HEK293 (cell line): ENCODE results near the gene IKZF4.

ENCODE experiments used
- BCL11B ChIP-seq: fragments of 450-650 bp; formaldehyde crosslinking; IDR thresholded peaks from 2 replicates; pipeline ENCODE4 v1.5.1; 2016; ENCODE audit warnings: low read depth, missing biosample characterization, missing genetic modification characterization
- GLI2 ChIP-seq: fragments of 450-650 bp; formaldehyde crosslinking; IDR thresholded peaks from 2 replicates; pipeline ENCODE4; 2017; ENCODE audit warnings: missing biosample characterization, missing genetic modification characterization, low read depth, borderline replicate concordance
- GLIS2 ChIP-seq: fragments of 450-650 bp; formaldehyde crosslinking; IDR thresholded peaks from 2 replicates; pipeline ENCODE4 v1.5.1; 2016; ENCODE audit warnings: missing biosample characterization, missing genetic modification characterization
- HOXD13 ChIP-seq: sonication (generic); formaldehyde crosslinking; IDR thresholded peaks from 2 replicates; pipeline ENCODE4 v1.8.0; 2022; ENCODE audit warnings: missing genetic modification reagents, borderline replicate concordance
- IKZF3 ChIP-seq: fragments of 450-650 bp; IDR thresholded peaks from 2 replicates; pipeline ENCODE4 v1.5.0; 2018; ENCODE audit warnings: missing biosample characterization, mild to moderate bottlenecking, missing genetic modification characterization, moderate library complexity
- KLF7 ChIP-seq: fragments of 450-650 bp; formaldehyde crosslinking; IDR thresholded peaks from 2 replicates; pipeline ENCODE4 v1.5.1; 2016; ENCODE audit warnings: missing biosample characterization, missing genetic modification characterization, borderline replicate concordance
- KLF9 ChIP-seq: fragments of 450-650 bp; formaldehyde crosslinking; IDR thresholded peaks from 2 replicates; pipeline ENCODE4 v1.5.1; 2016; ENCODE audit warnings: missing biosample characterization, missing genetic modification characterization, low read depth
- SCRT1 ChIP-seq: fragments of 450-650 bp; formaldehyde crosslinking; IDR thresholded peaks from 2 replicates; pipeline ENCODE4 v1.5.1; 2016; ENCODE audit warnings: missing biosample characterization, missing genetic modification characterization, borderline replicate concordance
- WT1 ChIP-seq: fragments of 450-650 bp; formaldehyde crosslinking; IDR thresholded peaks from 2 replicates; pipeline ENCODE4 v1.5.1; 2016; ENCODE audit warnings: missing biosample characterization, missing genetic modification characterization
- ZBTB7A ChIP-seq: fragments of 450-650 bp; formaldehyde crosslinking; IDR thresholded peaks from 2 replicates; pipeline ENCODE4 v1.5.1; 2016; ENCODE audit warnings: low read depth, missing biosample characterization, missing genetic modification characterization
- ZBTB8A ChIP-seq: fragments of 450-650 bp; formaldehyde crosslinking; IDR thresholded peaks from 2 replicates; pipeline ENCODE4 v1.5.1; 2016; ENCODE audit warnings: missing biosample characterization, missing genetic modification characterization
- ZFP69B ChIP-seq: fragments of 450-650 bp; formaldehyde crosslinking; IDR thresholded peaks from 2 replicates; pipeline ENCODE4 v1.5.1; 2016; ENCODE audit warnings: missing biosample characterization, missing genetic modification characterization
- ZIC2 ChIP-seq: fragments of 450-650 bp; formaldehyde crosslinking; IDR thresholded peaks from 2 replicates; pipeline ENCODE4 v1.5.1; 2016; ENCODE audit warnings: missing biosample characterization, missing genetic modification characterization
- ZNF24 ChIP-seq: fragments of 450-650 bp; formaldehyde crosslinking; IDR thresholded peaks from 2 replicates; pipeline ENCODE4 v1.5.1; 2016; ENCODE audit warnings: missing biosample characterization, missing genetic modification characterization
- ZNF274 ChIP-seq, 2 experiments: fragments of 200-500 bp in 1 of 2; fragments of 450-650 bp in 1 of 2; sonication (Bioruptor generic) in 1 of 2; formaldehyde crosslinking in 1 of 2; IDR thresholded peaks; 2 replicates each; pipeline versions ENCODE4 v1.5.1 to v1.6.1; 2014 to 2016; ENCODE audit warnings: borderline replicate concordance in 1 of 2, inconsistent platforms in 1 of 2, low read length in 1 of 2, missing biosample characterization in 1 of 2, missing genetic modification characterization in 1 of 2
- ZNF324 ChIP-seq: fragments of 450-650 bp; formaldehyde crosslinking; IDR thresholded peaks from 2 replicates; pipeline ENCODE4 v1.5.1; 2016; ENCODE audit warnings: missing biosample characterization, missing genetic modification characterization
- ZNF335 ChIP-seq: fragments of 450-650 bp; formaldehyde crosslinking; conservative IDR thresholded peaks from 2 replicates; pipeline ENCODE4 v1.5.1; 2016; ENCODE audit warnings: missing biosample characterization, missing genetic modification characterization
- ZNF341 ChIP-seq: fragments of 450-650 bp; formaldehyde crosslinking; IDR thresholded peaks from 2 replicates; pipeline ENCODE4; 2016; ENCODE audit warnings: low read depth, missing biosample characterization, missing genetic modification characterization
- ZNF514 ChIP-seq: fragments of 450-650 bp; formaldehyde crosslinking; IDR thresholded peaks from 2 replicates; pipeline ENCODE4 v1.5.1; 2016; ENCODE audit warnings: missing biosample characterization, missing genetic modification characterization
- TF ChIP-seq, protein P1 (sequence below): fragments of 450-650 bp; formaldehyde crosslinking; IDR thresholded peaks from 2 replicates; pipeline ENCODE4 v1.5.1; 2016; ENCODE audit warnings: missing biosample characterization, missing genetic modification characterization, borderline replicate concordance
- TF ChIP-seq, protein P2 (sequence below): fragments of 450-650 bp; formaldehyde crosslinking; IDR thresholded peaks from 2 replicates; pipeline ENCODE4 v1.5.1; 2017; ENCODE audit warnings: missing biosample characterization, mild to moderate bottlenecking, missing genetic modification characterization, moderate library complexity
- TF ChIP-seq, protein P3 (sequence below): fragments of 450-650 bp; formaldehyde crosslinking; IDR thresholded peaks from 2 replicates; pipeline ENCODE4 v1.5.1; 2016; ENCODE audit warnings: missing biosample characterization, missing genetic modification characterization
- TF ChIP-seq, protein P4 (sequence below): fragments of 450-650 bp; formaldehyde crosslinking; IDR thresholded peaks from 2 replicates; pipeline ENCODE4 v1.5.1; 2016; ENCODE audit warnings: missing biosample characterization, missing genetic modification characterization
- TF ChIP-seq, protein P5 (sequence below): fragments of 450-650 bp; formaldehyde crosslinking; IDR thresholded peaks from 2 replicates; pipeline ENCODE4 v1.5.1; 2016; ENCODE audit warnings: missing biosample characterization, missing genetic modification characterization
- TF ChIP-seq, protein P6 (sequence below): fragments of 450-650 bp; formaldehyde crosslinking; IDR thresholded peaks from 2 replicates; pipeline ENCODE4 v1.5.1; 2016; ENCODE audit warnings: missing biosample characterization, missing genetic modification characterization
- TF ChIP-seq, protein P7 (sequence below): fragments of 450-650 bp; formaldehyde crosslinking; IDR thresholded peaks from 2 replicates; pipeline ENCODE4 v1.5.1; 2016; ENCODE audit warnings: missing biosample characterization, missing genetic modification characterization

IKZF4 gene

DNA sequence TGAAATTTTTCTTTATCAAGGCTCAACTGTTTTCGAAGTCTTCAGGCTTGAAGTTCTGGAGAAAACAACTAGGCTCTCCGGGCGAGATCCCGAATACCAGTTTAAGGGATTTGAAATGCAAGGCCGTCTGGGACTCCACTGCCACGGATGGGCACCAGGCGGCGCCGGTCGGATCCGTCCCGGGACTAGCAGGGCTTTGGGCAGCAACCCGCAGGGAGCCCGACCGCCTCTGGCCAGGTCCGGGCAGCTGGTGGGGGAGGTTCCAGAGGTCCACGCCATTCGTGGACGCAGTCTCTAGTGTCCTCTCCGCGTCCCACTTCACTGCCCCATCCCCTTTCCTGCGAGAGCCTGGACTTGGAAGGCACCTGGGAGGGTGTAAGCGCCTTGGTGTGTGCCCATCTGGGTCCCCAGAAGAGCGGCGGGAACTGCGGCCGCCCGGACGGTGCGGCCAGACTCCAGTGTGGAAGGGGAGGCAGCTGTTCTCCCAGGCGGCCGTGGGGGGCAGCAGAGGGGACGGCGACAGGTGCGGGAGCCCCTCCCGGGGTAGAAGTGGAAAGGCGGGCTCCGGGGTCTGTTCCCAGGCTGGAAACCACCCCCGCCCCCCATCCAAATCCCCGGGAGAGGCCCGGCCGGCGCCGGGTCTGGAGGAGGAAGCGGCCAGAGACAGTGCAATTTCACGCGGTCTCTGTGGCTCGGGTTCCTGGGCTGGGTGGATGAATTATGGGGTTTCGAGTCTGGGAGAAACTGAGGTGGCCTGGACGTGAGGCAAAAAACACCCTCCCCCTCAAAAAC lies 58.3 kb downstream of the IKZF4 start (continued):
- TF ChIP-seq, protein P1, sequence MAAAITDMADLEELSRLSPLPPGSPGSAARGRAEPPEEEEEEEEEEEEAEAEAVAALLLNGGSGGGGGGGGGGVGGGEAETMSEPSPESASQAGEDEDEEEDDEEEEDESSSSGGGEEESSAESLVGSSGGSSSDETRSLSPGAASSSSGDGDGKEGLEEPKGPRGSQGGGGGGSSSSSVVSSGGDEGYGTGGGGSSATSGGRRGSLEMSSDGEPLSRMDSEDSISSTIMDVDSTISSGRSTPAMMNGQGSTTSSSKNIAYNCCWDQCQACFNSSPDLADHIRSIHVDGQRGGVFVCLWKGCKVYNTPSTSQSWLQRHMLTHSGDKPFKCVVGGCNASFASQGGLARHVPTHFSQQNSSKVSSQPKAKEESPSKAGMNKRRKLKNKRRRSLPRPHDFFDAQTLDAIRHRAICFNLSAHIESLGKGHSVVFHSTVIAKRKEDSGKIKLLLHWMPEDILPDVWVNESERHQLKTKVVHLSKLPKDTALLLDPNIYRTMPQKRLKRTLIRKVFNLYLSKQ (tag by site-specific recombination): no peak
- TF ChIP-seq BCL11B (peak; percentile 81; the same call in 1 of the 2 replicates), KLF7 (tag by site-specific recombination) (no peak), ZNF341 (peak; percentile 99), ZBTB8A (tag by site-specific recombination) (peak; percentile 99), ZNF514 (tag by site-specific recombination) (no peak), ZNF324 (tag by site-specific recombination) (peak; percentile 93), ZIC2 (peak; percentile 82), IKZF3 (peak; percentile 79), WT1 (tag by site-specific recombination) (peak; percentile 47; the same call in 1 of the 2 replicates), ZNF24 (tag by site-specific recombination) (peak; percentile 83; the same call in 1 of the 2 replicates), KLF9 (peak; percentile 32), ZFP69B (tag by site-specific recombination) (peak; percentile 50), ZNF274 (IDR thresholded peaks at IDR 0.05; ENCODE audit: low read length) (no peak), ZNF274 (tag by site-specific recombination; IDR thresholded peaks at IDR 0.05; ENCODE audit: borderline replicate concordance) (no peak), GLI2 (tag by site-specific recombination) (no peak), SCRT1 (0 out of 2 replicates have a peak, but pooled peaks have one; percentile 13), ZNF335 (peak; percentile 88), ZBTB7A (tag by site-specific recombination) (0 out of 2 replicates have a peak, but pooled peaks have one; percentile 45), GLIS2 (tag by site-specific recombination) (peak; percentile 94), HOXD13 (CRISPR knock-in tag) (no peak)
- TF ChIP-seq, protein P2, sequence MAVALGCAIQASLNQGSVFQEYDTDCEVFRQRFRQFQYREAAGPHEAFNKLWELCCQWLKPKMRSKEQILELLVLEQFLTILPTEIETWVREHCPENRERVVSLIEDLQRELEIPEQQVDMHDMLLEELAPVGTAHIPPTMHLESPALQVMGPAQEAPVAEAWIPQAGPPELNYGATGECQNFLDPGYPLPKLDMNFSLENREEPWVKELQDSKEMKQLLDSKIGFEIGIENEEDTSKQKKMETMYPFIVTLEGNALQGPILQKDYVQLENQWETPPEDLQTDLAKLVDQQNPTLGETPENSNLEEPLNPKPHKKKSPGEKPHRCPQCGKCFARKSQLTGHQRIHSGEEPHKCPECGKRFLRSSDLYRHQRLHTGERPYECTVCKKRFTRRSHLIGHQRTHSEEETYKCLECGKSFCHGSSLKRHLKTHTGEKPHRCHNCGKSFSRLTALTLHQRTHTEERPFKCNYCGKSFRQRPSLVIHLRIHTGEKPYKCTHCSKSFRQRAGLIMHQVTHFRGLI (tag by site-specific recombination): peak; percentile 81
- TF ChIP-seq, protein P3, sequence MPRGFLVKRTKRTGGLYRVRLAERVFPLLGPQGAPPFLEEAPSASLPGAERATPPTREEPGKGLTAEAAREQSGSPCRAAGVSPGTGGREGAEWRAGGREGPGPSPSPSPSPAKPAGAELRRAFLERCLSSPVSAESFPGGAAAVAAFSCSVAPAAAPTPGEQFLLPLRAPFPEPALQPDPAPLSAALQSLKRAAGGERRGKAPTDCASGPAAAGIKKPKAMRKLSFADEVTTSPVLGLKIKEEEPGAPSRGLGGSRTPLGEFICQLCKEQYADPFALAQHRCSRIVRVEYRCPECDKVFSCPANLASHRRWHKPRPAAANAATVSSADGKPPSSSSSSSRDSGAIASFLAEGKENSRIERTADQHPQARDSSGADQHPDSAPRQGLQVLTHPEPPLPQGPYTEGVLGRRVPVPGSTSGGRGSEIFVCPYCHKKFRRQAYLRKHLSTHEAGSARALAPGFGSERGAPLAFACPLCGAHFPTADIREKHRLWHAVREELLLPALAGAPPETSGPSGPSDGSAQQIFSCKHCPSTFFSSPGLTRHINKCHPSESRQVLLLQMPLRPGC: no peak
- TF ChIP-seq, protein P4, sequence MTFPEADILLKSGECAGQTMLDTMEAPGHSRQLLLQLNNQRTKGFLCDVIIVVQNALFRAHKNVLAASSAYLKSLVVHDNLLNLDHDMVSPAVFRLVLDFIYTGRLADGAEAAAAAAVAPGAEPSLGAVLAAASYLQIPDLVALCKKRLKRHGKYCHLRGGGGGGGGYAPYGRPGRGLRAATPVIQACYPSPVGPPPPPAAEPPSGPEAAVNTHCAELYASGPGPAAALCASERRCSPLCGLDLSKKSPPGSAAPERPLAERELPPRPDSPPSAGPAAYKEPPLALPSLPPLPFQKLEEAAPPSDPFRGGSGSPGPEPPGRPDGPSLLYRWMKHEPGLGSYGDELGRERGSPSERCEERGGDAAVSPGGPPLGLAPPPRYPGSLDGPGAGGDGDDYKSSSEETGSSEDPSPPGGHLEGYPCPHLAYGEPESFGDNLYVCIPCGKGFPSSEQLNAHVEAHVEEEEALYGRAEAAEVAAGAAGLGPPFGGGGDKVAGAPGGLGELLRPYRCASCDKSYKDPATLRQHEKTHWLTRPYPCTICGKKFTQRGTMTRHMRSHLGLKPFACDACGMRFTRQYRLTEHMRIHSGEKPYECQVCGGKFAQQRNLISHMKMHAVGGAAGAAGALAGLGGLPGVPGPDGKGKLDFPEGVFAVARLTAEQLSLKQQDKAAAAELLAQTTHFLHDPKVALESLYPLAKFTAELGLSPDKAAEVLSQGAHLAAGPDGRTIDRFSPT: peak; percentile 86
- TF ChIP-seq, protein P5, sequence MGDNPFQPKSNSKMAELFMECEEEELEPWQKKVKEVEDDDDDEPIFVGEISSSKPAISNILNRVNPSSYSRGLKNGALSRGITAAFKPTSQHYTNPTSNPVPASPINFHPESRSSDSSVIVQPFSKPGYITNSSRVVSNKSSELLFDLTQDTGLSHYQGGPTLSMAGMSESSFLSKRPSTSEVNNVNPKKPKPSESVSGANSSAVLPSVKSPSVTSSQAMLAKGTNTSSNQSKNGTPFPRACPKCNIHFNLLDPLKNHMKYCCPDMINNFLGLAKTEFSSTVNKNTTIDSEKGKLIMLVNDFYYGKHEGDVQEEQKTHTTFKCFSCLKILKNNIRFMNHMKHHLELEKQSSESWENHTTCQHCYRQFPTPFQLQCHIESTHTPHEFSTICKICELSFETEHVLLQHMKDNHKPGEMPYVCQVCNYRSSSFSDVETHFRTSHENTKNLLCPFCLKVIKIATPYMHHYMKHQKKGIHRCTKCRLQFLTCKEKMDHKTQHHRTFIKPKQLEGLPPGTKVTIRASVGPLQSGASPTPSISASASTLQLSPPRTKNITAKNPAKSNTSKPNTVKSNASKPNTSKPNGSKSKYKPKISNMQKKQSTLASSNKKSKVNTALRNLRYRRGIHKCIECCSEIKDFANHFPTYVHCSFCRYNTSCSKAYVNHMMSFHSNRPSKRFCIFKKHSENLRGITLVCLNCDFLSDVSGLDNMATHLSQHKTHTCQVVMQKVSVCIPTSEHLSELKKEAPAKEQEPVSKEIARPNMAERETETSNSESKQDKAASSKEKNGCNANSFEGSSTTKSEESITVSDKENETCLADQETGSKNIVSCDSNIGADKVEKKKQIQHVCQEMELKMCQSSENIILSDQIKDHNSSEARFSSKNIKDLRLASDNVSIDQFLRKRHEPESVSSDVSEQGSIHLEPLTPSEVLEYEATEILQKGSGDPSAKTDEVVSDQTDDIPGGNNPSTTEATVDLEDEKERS (tag by site-specific recombination): no peak
- TF ChIP-seq, protein P6, sequence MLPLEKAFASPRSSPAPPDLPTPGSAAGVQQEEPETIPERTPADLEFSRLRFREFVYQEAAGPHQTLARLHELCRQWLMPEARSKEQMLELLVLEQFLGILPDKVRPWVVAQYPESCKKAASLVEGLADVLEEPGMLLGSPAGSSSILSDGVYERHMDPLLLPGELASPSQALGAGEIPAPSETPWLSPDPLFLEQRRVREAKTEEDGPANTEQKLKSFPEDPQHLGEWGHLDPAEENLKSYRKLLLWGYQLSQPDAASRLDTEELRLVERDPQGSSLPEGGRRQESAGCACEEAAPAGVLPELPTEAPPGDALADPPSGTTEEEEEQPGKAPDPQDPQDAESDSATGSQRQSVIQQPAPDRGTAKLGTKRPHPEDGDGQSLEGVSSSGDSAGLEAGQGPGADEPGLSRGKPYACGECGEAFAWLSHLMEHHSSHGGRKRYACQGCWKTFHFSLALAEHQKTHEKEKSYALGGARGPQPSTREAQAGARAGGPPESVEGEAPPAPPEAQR (tag by site-specific recombination): no peak
- TF ChIP-seq, protein P7, sequence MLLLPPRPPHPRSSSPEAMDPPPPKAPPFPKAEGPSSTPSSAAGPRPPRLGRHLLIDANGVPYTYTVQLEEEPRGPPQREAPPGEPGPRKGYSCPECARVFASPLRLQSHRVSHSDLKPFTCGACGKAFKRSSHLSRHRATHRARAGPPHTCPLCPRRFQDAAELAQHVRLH (tag by site-specific recombination): peak; percentile 42; the same call in 1 of the 2 replicates
